Mucosa of rectum (tissue), 2 donors: ENCODE results near the gene UCN2.
A peak's percentile ranks its signal among the peaks of the same experiment; 100 is the strongest.

ENCODE experiments used
- H3K27ac ChIP-seq, 2 donors: one replicate each; pipeline ENCODE4 v1.7.0; 2013; ENCODE audit warnings: inconsistent platforms in 2 of 2, low read depth in 2 of 2, low read length in 2 of 2
- H3K27me3 ChIP-seq, 2 donors: one replicate each; pipeline ENCODE4 v1.7.0; 2013; ENCODE audit warnings: low read length in 2 of 2; ENCODE audit not compliant: control insufficient read depth in 2 of 2, insufficient read depth in 2 of 2
- H3K36me3 ChIP-seq, 2 donors: one replicate each; pipeline ENCODE4 v1.7.0; 2013; ENCODE audit warnings: low read length in 2 of 2; ENCODE audit not compliant: control insufficient read depth in 2 of 2, insufficient read depth in 2 of 2
- H3K4me1 ChIP-seq, 2 donors: one replicate each; pipeline ENCODE4 v1.7.0; 2013; ENCODE audit warnings: low read length in 2 of 2, mild to moderate bottlenecking in 1 of 2; ENCODE audit not compliant: control insufficient read depth in 2 of 2, insufficient read depth in 2 of 2
- H3K4me3 ChIP-seq, 2 donors: one replicate each; pipeline ENCODE4 v1.7.0; 2013; ENCODE audit warnings: low read length in 2 of 2
- H3K9ac ChIP-seq, 2 donors: one replicate each; pipeline ENCODE4 v1.7.0; 2013; ENCODE audit warnings: low read length in 2 of 2, low read depth in 1 of 2, mild to moderate bottlenecking in 1 of 2
- H3K9me3 ChIP-seq, 2 donors: one replicate each; pipeline ENCODE4 v1.7.0; 2013; ENCODE audit warnings: low read length in 2 of 2; ENCODE audit not compliant: control insufficient read depth in 2 of 2
- donor health status: healthy.
- donor health status: Normal muscosa, but diverticular disease.

Gene UCN2

DNA sequence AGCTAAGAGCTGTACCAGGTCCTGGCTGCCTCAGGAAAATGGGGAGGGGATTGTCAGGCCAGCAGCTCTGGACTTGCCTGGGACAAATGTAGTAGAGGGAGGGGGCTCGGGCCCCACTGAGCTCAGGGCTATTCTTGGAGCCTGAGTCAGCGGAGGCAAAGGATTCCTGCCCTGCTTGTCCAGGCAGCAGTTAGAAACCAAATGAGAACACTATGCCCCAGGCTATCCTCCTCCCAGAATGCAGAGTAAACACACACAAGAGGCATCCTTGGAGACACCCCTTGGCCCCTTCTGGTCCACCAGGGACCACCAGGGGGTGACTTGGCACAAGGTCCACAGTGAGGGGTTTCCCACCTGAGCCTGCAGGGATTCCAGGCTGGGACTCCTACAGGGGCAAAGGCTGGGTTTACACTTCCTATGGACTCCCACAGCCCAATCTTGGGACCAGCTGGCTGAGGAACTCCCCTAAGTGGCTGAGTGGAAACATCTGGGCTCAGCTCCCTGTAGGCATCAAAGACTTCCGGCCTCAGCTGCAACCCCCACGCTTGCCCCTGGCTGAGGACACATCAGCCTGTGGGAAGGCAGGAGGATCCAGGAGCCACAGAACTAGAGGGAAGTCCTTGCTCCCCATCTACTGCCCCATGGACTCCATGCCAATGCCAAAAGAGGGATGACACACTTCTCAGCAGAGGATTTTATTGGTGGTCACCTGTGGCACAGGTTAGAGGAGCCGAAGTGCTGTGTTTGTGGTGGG is 34.9 kb upstream of the UCN2 start:
- peaks cover 0 to 7% of the 10 kb centered on the region in 2 donors for H3K27me3 ChIP-seq
- H3K4me1 ChIP-seq, result peaks cover 11 to 14% of the 10 kb centered on the region in 2 donors
- H3K4me3 ChIP-seq, result no peak overlapping the region
- H3K27ac ChIP-seq, result peak overlapping the region; percentile 78 to 79
- H3K36me3 ChIP-seq, result peaks cover 50 to 53% of the 10 kb centered on the region in 2 donors
- H3K9me3 ChIP-seq, result no peaks in the 10 kb centered on the region
- peak overlapping the region in 1 of 2 donors; percentile 45 for H3K9ac ChIP-seq

GRCh38 chr3:48597408-48597800 is 33.8 kb upstream of the UCN2 start:
- H3K36me3 ChIP-seq, result peaks cover 40 to 42% of the 10 kb centered on the region in 2 donors
- H3K9ac ChIP-seq, result no peak overlapping the region
- H3K4me1 ChIP-seq, result peaks cover 11 to 14% of the 10 kb centered on the region in 2 donors
- peaks cover 0 to 7% of the 10 kb centered on the region in 2 donors for H3K27me3 ChIP-seq
- H3K27ac ChIP-seq, result peak overlapping the region; percentile 78 to 79
- no peak overlapping the region for H3K4me3 ChIP-seq
- no peaks in the 10 kb centered on the region for H3K9me3 ChIP-seq

DNA sequence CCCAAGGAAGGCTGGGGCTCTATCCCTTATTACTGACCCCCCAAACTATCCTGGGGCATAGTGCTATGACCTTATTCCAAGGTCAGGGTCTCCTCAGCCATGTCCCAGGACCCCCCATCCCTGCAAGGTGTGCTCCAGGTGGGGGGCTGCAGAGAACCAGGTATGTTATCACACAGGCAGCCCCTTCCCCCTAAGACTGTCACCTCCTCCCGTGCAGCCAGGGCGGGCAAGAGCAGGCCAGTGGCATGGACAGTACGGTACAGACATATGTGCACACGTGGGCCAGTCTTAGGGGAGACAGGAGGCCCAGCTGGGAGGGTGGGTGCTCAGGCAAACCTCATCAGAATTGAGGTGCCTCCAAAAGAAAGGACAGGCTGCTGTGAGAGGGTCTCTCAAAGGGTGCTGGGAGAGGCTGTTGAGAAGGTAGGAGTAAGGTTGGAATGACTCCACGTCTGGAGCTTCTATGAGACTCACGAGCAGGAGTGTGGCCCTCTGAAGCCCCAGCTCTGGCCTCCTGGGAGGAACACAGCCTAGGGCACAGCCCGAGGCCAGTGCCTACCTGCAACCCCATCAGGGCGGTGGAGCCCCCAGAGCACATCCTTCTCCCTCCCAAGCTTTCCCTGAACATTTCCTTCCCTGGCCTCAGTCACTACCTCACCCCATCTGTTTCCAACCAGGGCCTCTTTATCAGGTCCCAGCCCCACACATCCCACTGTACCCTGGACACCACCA is 33.3 kb upstream of the UCN2 start:
- Histone ChIP-seq H3K27ac (peak overlapping the region in 1 of 2 donors; percentile 13), H3K4me1 (peaks cover 11 to 14% of the 10 kb centered on the region in 2 donors), H3K9me3 (no peaks in the 10 kb centered on the region), H3K4me3 (no peak overlapping the region), H3K9ac (no peak overlapping the region), H3K27me3 (peaks cover 0 to 7% of the 10 kb centered on the region in 2 donors), H3K36me3 (peaks cover 36 to 39% of the 10 kb centered on the region in 2 donors)

GRCh38 chr3:48596157-48596556 is 32.6 kb upstream of the UCN2 start:
- peaks cover 11 to 14% of the 10 kb centered on the region in 2 donors for H3K4me1 ChIP-seq
- H3K27ac ChIP-seq, result peak overlapping the region in 1 of 2 donors; percentile 32
- no peak overlapping the region for H3K4me3 ChIP-seq
- no peaks in the 10 kb centered on the region for H3K9me3 ChIP-seq
- H3K27me3 ChIP-seq, result peaks cover 0 to 7% of the 10 kb centered on the region in 2 donors
- peaks cover 29 to 34% of the 10 kb centered on the region in 2 donors for H3K36me3 ChIP-seq
- H3K9ac ChIP-seq, result peak overlapping the region in 1 of 2 donors; percentile 1

DNA sequence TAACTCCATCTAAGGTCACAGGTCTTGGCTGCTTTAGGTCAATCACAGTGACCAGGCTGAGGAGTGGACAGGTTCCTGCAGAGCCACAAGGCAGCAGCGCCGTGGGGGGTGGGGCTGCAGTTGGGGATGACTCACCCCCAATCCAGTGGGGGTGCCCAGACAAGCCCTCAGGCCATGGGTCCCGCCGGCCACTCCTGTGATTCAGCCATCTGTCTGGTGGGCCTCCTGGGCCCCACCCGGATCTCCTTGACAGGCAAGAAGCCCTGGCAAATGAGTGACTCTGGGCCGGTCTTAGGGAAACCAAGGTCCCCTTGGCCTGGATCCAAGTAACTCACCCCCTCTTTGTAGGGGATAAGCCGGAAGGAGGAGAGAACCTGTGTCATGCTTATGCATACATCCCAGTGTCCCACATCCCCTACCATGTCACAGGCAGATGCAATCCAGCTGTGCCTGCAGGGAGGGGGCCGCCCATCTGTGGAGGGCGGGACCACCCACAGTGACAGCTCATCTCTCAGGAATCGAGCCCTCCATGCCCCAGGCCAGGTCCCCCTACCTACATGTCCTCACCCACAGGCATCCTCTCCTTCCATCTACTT is 32.0 kb upstream of the UCN2 start:
- peak overlapping the region; percentile 24 to 32 for H3K27ac ChIP-seq
- peaks cover 0 to 7% of the 10 kb centered on the region in 2 donors for H3K27me3 ChIP-seq
- H3K36me3 ChIP-seq, result peaks cover 24 to 29% of the 10 kb centered on the region in 2 donors
- H3K9ac ChIP-seq, result no peak overlapping the region
- H3K4me1 ChIP-seq, result peaks cover 11 to 14% of the 10 kb centered on the region in 2 donors
- no peak overlapping the region for H3K4me3 ChIP-seq
- H3K9me3 ChIP-seq, result no peaks in the 10 kb centered on the region

DNA sequence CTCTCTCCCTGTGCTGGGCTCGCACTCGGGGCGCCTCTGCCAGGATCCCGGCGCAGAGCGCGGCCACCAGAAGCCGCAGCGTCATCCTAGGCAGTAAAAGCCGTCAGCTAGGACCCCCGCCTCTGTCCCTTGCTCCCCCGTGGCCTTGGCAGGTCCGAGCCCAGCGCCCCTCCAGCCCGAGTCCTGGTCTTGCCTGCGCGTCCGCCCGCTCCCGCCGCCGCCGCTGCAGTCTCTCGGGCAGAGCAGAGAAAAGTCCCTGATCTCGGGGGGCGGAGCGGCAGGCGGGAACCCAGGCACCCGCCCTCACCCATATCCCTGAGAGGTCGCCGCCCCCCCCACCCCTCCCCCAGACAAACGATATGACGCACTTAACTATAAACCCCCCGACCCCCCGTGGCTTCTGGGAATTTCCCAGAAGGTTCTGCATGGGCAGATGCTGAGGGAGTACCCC is 31.5 kb upstream of the UCN2 start, which contains the start of gene COL7A1:
Gene COL7A1, minus strand, starts transcription at position 255 of the 451 bp plus-strand sequence. Its CDS starts 170 bp downstream, at position 85.
- Histone ChIP-seq H3K27me3 (peaks cover 0 to 7% of the 10 kb centered on the region in 2 donors), H3K4me1 (peaks cover 11 to 14% of the 10 kb centered on the region in 2 donors), H3K36me3 (peaks cover 19 to 23% of the 10 kb centered on the region in 2 donors), H3K9me3 (no peaks in the 10 kb centered on the region), H3K4me3 (peak within 1 kb of the TSS; percentile 37 to 48), H3K27ac (peak within 1 kb of the TSS; percentile 24 to 32), H3K9ac (peak within 1 kb of the TSS; percentile 32 to 59)

- Histone ChIP-seq H3K9ac (peak overlapping the region; percentile 32 to 59), H3K9me3 (no peaks in the 10 kb centered on the region), H3K27ac (no peak overlapping the region), H3K27me3 (peaks cover 0 to 7% of the 10 kb centered on the region in 2 donors), H3K4me3 (peak overlapping the region; percentile 37 to 48), H3K36me3 (peaks cover 13 to 18% of the 10 kb centered on the region in 2 donors), H3K4me1 (peaks cover 11 to 14% of the 10 kb centered on the region in 2 donors)
Measured at GRCh38 chr3:48594417-48595049, 31.0 kb upstream of the UCN2 start.

GRCh38 chr3:48593337-48593736 is 29.8 kb upstream of the UCN2 start:
- Histone ChIP-seq H3K27ac (no peak overlapping the region), H3K36me3 (peaks cover 1 to 6% of the 10 kb centered on the region in 2 donors), H3K4me3 (no peak overlapping the region), H3K9ac (no peak overlapping the region), H3K27me3 (peaks cover 0 to 7% of the 10 kb centered on the region in 2 donors), H3K4me1 (peaks cover 7 to 12% of the 10 kb centered on the region in 2 donors), H3K9me3 (no peaks in the 10 kb centered on the region)

- Histone ChIP-seq H3K9me3 (no peaks in the 10 kb centered on the region), H3K27ac (no peak overlapping the region), H3K9ac (no peak overlapping the region), H3K27me3 (peaks cover 0 to 7% of the 10 kb centered on the region in 2 donors), H3K4me1 (peaks cover 4 to 7% of the 10 kb centered on the region in 2 donors), H3K4me3 (no peak overlapping the region), H3K36me3 (peaks cover 0 to 2% of the 10 kb centered on the region in 2 donors)
Measured at GRCh38 chr3:48592519-48593087, 29.0 kb upstream of the UCN2 start.
